HG03378 (cell line): Measurements from ENCODE around the gene MMP25.
"Not testable (repeated sequence)": the region's sequence is repeated elsewhere in the genome, so short reads cannot be mapped to it uniquely, and the experiment has no call there.

Experiments
- ATAC-seq: cut with Tn5 transposase; IDR thresholded peaks from one replicate; pipeline ENCODE4 v1.9.1; 2021; ENCODE audit warnings: mild to moderate bottlenecking, moderate library complexity; ENCODE audit not compliant: unreplicated experiment

MMP25 gene

DNA sequence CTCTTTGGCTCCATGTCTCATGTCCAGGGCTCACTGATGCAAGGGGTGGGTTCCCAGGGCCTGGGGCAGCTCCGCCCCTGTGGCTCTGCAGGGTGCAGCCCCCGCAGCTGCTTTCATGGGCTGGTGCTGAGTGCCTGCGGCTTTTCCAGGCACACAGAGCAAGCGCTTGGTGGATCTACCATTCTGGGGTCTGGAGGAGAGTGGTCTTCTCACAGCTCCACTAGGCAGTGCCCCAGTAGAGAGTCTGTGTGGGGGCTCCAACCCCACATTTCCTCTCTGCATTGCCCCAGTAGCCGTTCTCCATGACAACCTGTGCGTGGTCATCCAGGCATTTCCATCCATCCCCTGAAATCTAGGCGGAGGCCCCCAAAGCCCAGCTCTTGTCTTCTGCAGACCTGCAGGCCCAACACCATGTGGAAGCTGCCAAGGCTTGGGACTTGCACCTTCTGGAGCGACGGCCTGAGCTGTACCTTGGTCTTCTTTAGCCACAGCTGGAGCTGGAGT lies 24.3 kb downstream of the MMP25 start:
- ATAC-seq: no peak

DNA sequence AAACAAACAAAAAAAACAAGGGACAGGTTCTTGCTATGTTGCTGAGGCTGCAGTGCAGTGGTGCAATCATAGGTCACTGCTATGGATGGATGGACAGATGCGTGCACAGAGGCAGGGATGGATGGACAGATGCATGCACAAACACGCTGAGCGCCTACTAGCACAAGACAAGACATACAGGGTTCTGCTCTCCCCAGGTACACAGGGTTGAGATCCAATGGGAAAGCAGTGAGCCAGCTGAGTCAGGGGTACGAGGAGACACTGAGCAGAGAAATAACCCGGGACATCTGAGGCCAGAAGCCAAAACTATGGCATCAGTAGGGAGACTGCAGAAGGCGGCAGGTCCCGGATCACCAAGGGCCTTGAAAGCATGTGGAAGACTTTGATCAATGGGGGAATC lies 25.3 kb downstream of the MMP25 start:
- ATAC-seq: no peak

DNA sequence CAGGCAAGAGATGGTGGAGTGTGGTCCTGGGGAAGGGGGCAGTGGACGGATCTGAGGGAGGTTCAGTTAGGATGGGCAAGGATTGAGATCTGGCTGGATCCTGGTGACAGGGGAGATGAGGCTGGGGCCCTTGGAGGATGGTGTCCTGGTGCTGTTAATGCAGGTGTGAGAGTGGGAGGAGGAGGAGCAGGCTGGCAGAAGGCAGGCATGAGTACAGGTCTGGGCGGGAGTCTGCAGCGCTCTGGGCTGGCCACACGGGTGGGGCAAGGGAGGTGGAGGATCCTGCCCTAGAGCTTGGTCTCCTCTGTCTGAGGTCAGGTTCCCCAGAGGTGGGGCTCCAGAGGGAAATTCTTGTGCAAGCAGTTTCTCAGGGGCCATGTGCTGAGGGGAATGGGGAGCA lies 25.8 kb downstream of the MMP25 start:
- ATAC-seq: not testable (repeated sequence)

DNA sequence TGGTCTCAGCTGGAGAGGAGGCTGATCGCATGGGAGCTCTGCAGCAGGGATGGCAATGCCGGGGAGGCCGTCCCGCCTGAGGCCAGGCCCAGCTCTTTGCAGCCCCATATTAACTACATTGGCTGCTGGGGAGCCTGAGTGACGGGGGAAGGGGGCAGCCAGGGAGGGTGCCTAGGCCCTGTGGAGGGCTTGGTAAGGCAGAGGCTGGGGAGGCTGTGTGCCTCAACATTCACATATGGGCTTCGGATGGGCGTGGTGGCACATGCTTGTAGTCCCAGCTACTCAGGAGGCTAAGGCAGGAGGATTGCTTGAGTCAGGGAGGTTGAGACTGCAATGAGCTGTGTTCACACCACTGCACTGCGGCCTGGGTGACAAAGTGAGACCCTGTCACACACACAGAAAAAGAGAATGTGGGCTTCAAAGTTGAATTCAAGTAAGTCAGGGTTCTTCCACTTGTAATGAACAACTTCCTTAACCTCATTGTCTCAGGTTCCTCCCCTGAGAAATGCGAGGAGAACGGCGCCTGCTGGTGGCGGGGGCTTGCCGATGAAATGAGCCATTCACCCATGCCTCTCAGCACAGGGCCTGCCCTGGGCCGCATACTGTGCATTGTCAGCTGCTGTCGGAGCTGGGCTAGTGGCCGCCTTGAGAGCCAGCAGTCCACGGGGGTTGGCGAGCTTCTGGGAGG lies 26.4 kb downstream of the MMP25 start:
- not testable (repeated sequence) for ATAC-seq

DNA sequence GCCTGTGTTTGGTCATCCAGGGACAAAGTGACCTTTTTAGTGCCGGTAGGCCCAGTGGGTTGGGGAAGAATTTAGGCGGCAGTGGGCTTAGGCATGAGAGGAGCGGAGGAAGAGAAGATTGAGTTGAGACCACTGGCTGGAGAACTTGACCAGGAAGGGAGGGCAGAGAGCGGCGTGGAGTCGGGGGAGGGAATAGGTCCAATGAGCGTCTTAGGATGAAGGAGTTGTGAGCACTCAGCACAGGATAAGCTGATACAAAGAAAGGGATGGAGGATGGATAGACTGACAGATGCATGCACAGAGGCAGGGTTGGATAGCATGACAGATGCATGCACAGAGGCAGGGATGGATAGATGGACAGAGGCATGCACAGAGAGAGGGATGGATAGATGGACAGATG lies 27.1 kb downstream of the MMP25 start:
- no peak for ATAC-seq

DNA sequence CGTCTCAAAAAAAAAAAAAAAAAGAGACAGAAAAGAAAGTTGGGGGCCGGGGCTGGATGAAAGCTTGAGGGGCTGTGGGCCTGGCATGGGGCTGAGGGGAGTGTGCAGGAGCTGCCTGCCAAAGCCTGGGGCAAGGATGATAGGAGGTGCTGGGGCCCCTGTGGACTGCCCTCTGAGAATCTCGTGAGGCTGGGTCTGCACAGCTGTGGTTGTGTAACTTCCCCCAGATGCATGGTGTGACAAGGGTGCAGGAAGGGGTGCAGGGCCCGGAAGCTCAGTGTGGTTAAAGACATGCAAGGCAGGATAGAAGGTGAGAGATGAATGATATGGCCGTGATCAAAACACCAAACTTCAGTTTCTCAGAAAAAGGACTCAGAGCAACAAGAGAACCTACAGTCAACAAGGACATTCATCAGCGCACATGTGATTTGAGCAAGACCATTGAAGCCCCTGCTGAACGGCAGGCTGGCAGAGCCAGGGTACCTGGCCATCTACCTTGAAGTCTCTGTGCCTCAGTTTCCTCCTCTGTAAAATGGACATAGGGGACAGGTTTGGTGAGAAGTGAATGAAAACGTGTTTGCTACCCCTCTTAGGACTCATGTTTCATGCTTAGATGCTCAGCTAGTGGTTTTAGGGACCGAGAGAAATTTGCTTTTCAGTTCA lies 28.6 kb downstream of the MMP25 start:
- ATAC-seq: peak; percentile 60

DNA sequence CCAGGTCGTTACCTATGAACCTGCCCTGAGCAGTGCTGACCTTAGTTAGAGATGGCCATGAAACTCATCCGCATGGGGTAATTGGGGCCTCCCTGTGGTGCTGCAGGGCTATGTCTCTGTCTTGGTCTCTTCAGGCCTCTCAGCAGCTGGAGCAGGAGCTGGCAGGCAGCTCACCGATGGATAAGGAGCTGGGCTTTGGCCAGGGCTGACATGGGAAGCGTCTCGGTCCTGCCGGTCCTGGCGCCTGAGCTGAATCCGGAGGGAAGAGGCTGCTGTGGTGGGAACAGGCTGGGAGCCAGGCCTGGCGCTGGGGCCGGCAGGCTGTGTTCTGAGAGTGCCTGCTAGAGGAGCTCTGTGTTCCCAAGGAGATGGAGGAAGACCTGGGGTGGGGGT lies 29.2 kb downstream of the MMP25 start:
- no peak for ATAC-seq

DNA sequence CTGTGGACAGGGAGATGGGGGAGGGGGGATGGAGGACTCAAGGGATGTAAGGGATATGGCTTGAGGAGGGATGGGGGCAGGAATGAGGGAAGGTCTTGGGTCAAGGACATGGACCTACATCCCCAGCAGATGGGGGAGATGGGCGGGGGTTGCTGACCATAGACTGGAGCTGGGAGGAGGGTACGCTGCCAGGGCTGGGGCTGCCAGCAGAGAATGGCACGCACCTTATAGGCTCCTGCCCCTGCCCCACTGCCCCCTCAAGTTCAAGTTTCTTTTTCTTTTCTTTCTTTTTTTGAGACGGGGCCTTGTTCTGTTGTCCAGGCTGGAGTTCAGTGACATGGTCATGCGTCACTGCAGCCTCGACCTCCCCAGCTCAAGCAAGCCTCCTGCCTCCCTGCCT lies 29.6 kb downstream of the MMP25 start:
- ATAC-seq: not testable (repeated sequence)

DNA sequence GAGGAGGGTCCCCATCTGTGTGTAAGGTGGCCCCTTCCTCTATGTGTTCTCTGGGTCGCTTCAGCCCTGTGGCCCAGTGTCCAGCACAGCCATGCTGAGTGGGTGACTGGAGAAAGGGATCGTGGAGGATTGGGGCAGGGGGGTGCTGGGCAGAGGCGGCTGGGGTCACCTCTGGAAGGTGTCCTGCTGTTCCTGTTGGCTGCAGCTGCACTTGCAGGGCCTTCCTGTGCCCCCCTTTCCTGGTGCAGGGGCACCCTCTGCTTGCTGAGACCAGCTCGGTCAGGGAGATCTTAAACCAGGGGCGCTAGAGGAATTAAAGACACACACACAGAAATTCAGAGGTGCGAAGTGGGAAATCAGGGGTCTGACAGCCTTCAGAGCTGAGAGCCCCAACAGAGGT lies 30.2 kb downstream of the MMP25 start:
- no peak for ATAC-seq

DNA sequence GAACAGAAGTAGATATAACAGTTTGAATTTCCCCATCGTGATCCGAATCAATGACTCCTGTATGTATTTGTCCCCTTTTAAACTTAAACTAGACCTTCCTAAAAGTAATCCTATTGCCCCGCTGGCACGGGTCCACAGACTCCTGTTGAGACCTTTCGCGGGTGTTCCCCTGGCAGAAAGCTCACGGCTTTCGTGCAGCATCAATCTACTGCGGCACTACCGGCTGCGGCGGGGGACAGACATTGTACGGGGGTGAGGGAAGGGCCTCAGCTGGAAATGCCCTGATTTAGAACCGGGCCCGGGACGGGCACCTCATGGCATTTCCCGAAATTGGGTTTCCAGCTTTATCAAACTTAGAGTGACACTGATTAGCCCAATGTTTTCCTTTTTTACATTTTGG lies 33.7 kb downstream of the MMP25 start:
- ATAC-seq: no peak

DNA sequence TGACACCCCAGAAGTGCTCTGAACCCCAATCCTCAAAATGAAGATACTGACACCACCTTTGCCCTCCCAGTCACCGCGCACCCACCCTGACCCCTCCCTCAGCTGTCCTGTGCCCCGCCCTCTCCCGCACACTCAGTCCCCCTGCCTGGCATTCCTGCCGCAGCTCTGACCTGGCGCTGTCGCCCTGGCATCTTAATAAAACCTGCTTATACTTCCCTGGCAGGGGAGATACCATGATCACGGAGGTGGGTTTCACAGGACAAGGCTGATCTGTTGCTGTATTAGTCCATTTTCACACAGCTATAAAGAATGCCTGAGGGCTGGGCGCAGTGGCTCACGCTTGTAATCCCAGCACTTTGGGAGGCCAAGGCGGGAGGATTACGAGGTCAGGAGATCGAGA lies 35.6 kb downstream of the MMP25 start:
- ATAC-seq: not testable (repeated sequence)

DNA sequence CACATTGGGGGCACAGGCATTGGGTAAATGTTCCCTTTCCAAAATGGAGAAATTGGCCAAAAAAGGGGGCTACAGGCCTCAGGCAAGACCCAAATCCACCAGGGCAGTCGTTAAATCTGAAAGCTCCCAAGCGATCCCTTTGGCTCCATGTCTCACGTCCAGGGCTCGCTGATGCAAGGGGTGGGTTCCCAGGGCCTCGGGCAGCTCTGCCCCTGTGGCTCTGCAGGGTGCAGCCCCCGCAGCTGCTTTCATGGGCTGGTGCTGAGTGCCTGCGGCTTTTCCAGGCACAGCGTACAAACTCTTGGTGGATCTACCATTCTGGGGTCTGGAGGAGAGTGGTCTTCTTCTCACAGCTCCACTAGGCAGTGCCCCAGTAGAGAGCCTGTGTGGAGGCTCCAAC lies 37.0 kb downstream of the MMP25 start:
- ATAC-seq: not testable (repeated sequence)

DNA sequence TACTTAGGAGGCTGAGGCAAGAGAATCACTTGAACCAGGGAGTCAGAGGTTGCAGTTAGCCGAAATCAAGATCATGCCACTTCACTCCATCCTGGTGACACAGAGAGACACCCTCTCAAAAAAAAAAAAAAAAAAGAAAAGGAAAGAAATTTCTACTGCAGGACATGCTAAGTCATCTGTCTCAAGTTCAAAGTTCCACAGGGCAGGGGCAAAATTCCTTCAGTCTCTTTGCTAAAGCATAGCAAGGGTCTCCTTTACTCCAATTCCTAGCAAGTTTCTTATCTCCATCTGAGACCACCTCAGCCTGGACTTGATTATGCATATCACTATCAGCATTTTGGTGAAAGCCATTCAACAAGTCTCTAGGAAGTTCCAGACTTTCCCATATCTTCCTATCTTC lies 38.1 kb downstream of the MMP25 start:
- ATAC-seq: no peak

DNA sequence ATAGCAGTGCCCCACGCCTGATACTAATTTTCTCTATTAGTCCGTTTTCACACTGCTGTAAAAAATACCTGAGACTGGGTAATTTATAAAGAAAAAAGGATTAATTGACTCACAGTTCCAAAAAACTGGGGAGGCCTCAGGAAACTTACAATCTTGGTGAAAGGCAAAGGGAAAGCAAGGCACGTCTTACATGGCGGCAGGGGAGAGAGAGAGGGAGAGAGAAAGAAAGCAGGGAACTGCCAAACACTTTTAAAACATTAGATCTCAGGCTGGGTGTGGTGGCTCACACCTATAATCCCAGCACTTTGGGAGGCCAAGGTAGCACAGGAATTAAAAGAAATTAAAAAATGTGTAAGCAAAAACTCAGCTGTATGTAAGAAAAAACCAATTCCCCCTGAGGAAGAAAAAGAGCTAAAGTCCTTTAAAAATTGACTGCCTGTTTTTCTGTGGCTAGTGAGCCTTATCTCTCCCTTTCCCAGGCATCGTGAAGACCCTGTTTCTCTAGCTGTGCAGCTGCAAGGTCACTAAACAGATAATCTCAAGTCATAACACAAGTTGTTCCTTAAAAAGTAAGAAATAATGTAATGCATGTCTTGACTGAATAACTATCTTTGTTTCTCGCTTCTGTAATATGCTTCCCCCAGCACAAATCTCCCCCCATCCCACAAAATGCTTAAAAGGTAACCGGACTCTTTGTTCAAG lies 38.8 kb downstream of the MMP25 start:
- no peak for ATAC-seq

DNA sequence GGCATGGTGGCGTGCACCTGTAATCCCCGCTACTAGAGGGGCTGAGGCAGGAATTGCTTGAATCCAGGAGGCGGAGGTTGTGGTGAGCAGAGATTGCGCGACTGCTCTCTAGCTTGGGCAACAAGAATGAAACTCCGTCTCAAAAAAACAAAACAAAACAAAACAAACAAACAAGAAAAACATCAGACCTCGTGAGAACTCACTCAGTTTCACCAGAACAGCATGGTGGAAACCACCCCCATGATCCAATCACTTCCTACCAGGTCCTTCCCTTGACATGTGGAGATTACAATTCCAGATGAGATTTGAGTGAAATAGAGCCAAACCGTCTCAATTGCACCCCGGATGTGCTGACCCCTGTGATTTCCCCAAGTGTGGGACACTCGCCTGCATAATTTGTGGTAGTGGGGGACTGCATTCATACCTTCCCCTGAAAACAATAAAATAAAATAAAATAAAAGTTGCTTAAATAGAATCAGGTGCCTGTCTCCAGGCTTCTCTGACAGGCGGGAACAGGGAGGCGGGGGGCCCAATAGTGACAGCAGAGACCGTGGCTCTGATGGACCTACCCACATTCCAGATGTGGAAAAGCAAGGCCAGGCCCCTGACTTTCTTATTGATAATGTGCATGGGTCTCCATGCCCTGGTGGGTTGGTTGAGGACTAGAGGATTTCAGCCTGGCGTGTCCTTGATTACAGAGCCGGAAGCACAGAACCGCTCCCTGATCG lies 39.7 kb downstream of the MMP25 start:
- no peak for ATAC-seq

DNA sequence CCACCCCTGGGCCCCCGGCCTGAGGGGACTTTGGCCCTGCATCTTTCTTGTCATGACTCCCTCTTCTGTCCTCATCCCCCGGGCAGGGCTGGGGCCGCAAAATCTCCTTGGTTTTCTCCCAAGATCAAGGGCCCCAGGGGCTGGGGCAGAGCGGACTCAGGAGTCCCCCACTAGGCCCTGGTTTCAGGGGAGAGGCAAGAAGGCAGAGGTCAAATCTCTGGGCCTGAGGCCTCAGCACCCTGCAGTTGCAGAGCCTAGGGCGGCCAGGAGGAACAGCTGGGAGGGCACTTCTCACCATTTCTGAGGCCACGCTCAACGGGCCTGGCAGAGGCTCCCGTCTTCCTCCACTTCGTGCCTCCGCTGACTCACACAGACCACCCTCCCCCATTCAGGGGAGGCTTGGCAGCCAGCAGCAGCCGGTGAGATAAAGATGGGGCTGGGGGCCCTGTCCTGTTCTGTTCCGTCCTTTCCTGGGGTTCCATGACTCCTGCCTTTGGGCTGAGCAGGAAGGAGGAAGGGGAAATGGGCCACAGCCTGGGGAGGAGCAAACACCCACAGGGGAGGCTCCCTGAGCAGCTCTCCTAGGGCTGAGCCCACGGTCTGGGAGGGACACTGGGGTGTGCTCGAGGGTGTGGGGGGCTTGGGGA lies 40.4 kb downstream of the MMP25 start:
- no peak for ATAC-seq

DNA sequence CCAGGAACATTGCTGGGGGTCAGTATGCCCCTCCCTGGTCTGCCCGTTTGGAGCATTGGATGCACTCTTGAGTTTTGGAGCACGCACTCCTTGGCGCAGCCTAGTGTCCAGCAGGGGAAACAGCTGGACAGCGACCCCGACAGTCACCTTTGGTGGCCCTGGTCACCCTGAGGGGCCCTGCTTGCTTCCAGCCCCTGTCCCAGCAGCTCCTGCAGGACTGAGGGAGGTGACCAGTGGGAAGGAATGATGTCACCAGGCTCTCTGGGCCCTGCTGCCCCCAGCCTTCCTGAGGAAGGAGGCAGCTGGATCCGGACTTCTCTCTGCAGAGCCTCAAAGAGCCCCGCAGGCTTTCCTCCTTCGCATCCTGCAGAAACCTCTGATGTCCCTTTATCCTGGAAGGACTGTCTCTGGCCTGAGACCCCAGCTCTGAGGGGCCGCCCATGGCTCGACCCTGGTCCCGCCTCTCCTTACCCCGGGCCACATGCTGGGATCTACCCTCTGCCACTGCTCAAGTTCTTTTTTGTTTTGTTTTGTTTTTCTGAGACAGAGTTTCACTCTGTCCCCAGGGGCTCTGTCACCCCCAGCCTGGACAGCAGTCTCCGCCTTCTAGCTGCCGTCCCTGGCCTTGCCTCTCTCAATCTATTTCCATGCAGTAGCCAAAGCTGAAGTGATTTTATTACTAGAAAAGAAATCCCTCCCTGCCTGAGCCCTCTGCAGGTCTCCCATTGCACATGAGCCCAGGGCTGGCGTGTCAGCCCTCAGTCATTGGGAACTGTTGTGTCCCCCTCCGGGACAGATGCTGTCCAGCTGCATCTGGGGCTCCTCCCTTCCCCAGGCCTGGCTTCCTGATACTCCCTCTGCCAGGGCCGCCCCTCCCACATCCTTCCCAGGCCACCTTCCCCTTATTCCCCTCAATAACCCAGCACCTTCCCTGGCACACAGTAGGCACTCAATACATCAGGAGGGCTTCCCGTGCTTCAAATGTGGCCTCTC lies 41.2 kb downstream of the MMP25 start:
- no peak for ATAC-seq

DNA sequence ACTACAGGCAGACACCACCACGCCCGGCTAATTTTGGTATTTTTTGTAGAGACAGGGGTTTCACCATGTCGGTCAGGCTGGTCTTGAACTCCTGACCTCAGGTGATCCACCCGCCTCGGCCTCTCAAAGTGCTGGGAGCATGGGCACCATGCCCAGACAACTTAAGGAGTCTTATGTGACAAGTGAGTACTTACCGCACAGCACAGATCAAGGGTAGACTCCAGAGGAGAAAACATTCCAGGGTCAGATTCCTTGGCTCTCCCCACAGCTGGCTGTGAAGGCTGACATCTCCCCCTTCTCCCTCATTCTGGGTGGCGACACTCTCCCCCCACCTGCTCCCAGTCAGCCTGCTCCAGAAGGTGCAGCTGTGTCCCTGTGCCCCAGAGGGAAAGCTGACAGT lies 42.1 kb downstream of the MMP25 start:
- ATAC-seq: no peak

DNA sequence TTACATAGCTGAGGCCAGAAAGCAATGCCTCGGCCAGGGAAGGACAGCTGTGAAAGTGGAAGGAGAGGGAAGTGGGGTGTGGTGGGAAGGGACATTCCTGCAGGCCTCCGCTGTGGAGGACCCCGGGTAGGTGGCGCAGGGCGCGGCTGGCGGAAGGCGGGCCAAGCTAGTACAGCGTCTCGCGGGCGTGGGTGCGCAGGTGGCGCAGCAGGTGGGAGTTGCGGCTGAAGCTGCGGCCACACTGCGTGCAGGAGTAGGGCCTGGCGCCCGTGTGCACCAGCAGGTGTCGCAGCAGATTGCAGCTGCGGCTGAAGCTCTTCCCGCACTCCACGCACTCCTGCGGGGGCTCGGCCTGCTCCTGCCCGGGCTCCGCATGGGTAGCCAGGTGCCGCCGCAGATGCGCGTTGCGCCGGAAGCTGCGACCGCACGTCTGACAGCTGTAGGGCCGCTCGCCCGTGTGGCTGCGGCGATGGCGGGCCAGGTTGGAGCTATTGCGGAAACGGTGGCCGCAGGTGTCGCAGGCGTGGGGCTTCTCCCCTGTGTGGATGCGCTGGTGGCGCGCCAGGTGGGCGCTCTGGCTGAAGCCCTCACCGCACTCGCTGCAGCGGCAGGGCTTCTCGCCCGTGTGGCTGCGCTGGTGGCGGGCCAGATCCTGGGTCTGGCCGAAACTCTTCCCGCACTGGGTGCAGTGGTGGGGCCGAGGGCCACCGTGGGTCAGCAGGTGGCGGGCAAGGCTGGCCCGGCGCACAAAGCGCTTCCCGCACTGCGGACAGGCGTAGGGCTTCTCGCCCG lies 42.8 kb downstream of the MMP25 start:
- no peak for ATAC-seq
